ENCODE data around the gene PON1. TPM values are rescaled to one million over a fixed set of nuclear protein-coding genes. Genes with fewer than 3 reads are reported as not detected.

PON1 gene
- total and polyA plus RNA-seq, 2 experiments from 2014 or later: 0.69 to 1.2 TPM

- TF ChIP-seq CTCF (conservative IDR thresholded peaks at IDR 0.05; ENCODE audit: low read depth in 2 of 2) (no peak), ZNF331 (CRISPR knock-in tag; IDR thresholded peaks at IDR 0.05; ENCODE audit: low read depth) (no peak), CREB1 (CRISPR knock-in tag; IDR thresholded peaks at IDR 0.05; ENCODE audit: low read depth) (no peak), EZH2phosphoT487 (IDR thresholded peaks at IDR 0.05; ENCODE audit: unreplicated experiment) (no peak), NANOG (IDR thresholded peaks at IDR 0.05; ENCODE audit: borderline replicate concordance) (no peak), ZNF114 (CRISPR knock-in tag; IDR thresholded peaks at IDR 0.05) (no peak), ETS1 (IDR thresholded peaks at IDR 0.05) (no peak), JUNB (IDR thresholded peaks at IDR 0.05; ENCODE audit: unreplicated experiment) (no peak), POLR2AphosphoS5 (IDR thresholded peaks at IDR 0.05; ENCODE audit: low read depth) (no peak), REST (IDR thresholded peaks at IDR 0.05; ENCODE audit: unreplicated experiment) (no peak)
Measured at GRCh38 chr7:95253986-95254385, 70.3 kb downstream of the PON1 start (continued).

GRCh38 chr7:95251966-95252365 lies 72.4 kb downstream of the PON1 start:
- H3K36me3 ChIP-seq (ENCODE audit: insufficient read depth): no peaks in the 10 kb centered on the region
- Mint-ChIP-seq H3K36me3 (ENCODE audit: low read depth) (peaks cover 5% of the 10 kb centered on the region; the same call in 1 of the 3 replicates), H3K27me3 (ENCODE audit: insufficient read depth, low read depth, poor library complexity) (no peaks in the 10 kb centered on the region), H3K9me3 (no peaks in the 10 kb centered on the region), H3K27ac (no peak overlapping the region), H3K4me3 (no peak overlapping the region), H3K4me1 (peaks cover 8% of the 10 kb centered on the region)
- H3K4me3 ChIP-seq: no peak overlapping the region
- H3F3A ChIP-seq (replicated peaks; ENCODE audit: low read depth): no peaks in the 10 kb centered on the region
- H3K4me2 ChIP-seq: no peak overlapping the region
- ATAC-seq: no peak
- H3K4me1 ChIP-seq (ENCODE audit: insufficient read depth): no peaks in the 10 kb centered on the region; the same call in 1 of the 2 replicates
- H3K79me2 ChIP-seq (replicated peaks; ENCODE audit: insufficient read depth): no peaks in the 10 kb centered on the region
- TF ChIP-seq EZH2phosphoT487 (IDR thresholded peaks at IDR 0.05; ENCODE audit: unreplicated experiment): no peak
- TF ChIP-seq NANOG (IDR thresholded peaks at IDR 0.05; ENCODE audit: borderline replicate concordance): no peak
- no peak for TF ChIP-seq EZH2 (IDR thresholded peaks at IDR 0.05; ENCODE audit: low read depth, unreplicated experiment)
- TF ChIP-seq CTCF (conservative IDR thresholded peaks at IDR 0.05; ENCODE audit: low read depth in 2 of 2): no peak
- no peak for TF ChIP-seq POLR2AphosphoS5 (IDR thresholded peaks at IDR 0.05; ENCODE audit: low read depth)
- no peak for TF ChIP-seq JUNB (IDR thresholded peaks at IDR 0.05; ENCODE audit: unreplicated experiment)
- TF ChIP-seq REST (IDR thresholded peaks at IDR 0.05; ENCODE audit: unreplicated experiment): no peak
- no peaks in the 10 kb centered on the region for H3K27me3 ChIP-seq (ENCODE audit: insufficient read depth)
- DNase-seq (ENCODE audit: low spot score): no peak
- no peak overlapping the region for H2AFZ ChIP-seq
- H4K20me1 ChIP-seq (replicated peaks; ENCODE audit: insufficient read depth): no peaks in the 10 kb centered on the region
- H3K27ac ChIP-seq (ENCODE audit: low read depth): no peak overlapping the region
- H3K9me2 ChIP-seq (ENCODE audit: insufficient read depth): no peaks in the 10 kb centered on the region
